ENCODE results near the gene EP400. TPM values are rescaled to one million over a fixed set of nuclear protein-coding genes. Genes with fewer than 3 reads are reported as not detected.
A peak's percentile ranks its signal among the peaks of the same experiment; 100 is the strongest.
"Not testable (repeated sequence)": the region's sequence is repeated elsewhere in the genome, so short reads cannot be mapped to it uniquely, and the experiment has no call there.

EP400 gene
- total RNA-seq, 1 donor, result 14.5 TPM

- TF ChIP-seq CTCF (IDR thresholded peaks at IDR 0.05; ENCODE audit: extremely low read depth, low read depth, low read length), result no peak
- H3K27ac ChIP-seq (ENCODE audit: low read depth, low read length), result no peak overlapping the region
- H3K4me3 ChIP-seq (ENCODE audit: insufficient read depth, low read length), result no peak overlapping the region
- H3K4me1 ChIP-seq (ENCODE audit: insufficient read depth, low read length), result peaks cover 10% of the 10 kb centered on the region
- H2AFZ ChIP-seq (ENCODE audit: low read length), result no peak overlapping the region
- no peak overlapping the region for H3K4me2 ChIP-seq (ENCODE audit: insufficient read depth, low read length)
- DNase-seq (ENCODE audit: insufficient read length, low spot score, missing footprints), result no peak
- peaks cover 61% of the 10 kb centered on the region for H4K20me1 ChIP-seq (ENCODE audit: insufficient read depth, low read length)
- no peaks in the 10 kb centered on the region for H3K27me3 ChIP-seq (ENCODE audit: insufficient read depth, low read length)
- no peaks in the 10 kb centered on the region for H3K9me3 ChIP-seq (ENCODE audit: low read depth, low read length)
- peaks cover 9% of the 10 kb centered on the region for H3K36me3 ChIP-seq (ENCODE audit: insufficient read depth, low read length)
- peaks cover 86% of the 10 kb centered on the region for H3K79me2 ChIP-seq (ENCODE audit: insufficient read depth, low read length)
These were observed 9.4 kb downstream of the EP400 start for GRCh38 chr12:131959116-131959515.

DNA sequence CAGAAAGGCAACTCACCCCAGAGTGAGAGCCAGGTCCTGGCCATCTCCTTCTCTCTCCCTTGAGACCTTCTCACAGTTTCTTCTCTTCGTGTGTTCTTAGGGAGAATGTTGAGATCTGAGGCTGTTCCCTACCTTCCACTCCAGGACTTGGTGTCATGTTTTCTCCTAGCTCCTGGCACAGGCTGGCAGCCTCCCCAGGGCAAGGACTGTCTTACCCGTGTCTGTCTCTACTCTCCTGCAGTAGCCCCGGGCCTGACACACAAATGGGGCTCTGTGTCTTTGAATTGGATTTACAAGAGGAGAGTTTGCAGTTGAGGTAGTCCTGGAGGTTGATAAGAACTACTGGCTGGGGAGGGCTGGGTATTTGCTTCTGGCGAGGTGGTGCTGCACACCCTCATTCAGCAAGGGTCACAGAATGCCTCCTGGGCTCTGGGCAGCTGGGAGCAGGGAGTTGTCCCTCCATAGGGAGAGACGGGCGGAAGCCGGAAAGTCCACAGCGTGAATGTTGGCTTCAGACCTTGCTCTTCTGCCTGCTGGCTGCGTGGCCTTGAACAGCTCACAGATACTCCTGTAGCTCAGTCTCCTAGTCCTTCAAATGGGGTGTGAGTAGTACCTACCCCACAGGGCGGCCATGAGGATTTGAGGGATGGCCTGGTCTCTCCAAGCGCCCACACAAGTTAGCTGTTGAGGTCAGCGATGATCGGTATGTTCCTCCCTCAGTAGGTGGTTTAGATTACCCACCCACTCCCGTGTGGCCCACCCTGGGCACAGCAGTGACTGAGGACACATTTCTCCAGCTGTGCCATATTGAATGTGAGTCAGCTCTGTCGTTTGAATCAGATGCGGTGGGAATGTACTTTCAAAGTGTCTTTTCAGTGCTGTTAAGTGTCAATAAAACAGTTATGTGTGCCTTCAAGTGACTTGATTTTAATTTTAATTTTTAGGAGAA is 10.2 kb downstream of the EP400 start:
- TF ChIP-seq CTCF (IDR thresholded peaks at IDR 0.05; ENCODE audit: extremely low read depth, low read depth, low read length), result no peak
- no peak overlapping the region for H2AFZ ChIP-seq (ENCODE audit: low read length)
- H3K4me2 ChIP-seq (ENCODE audit: insufficient read depth, low read length), result no peak overlapping the region
- no peak overlapping the region for H3K4me3 ChIP-seq (ENCODE audit: insufficient read depth, low read length)
- H4K20me1 ChIP-seq (ENCODE audit: insufficient read depth, low read length), result peaks cover 58% of the 10 kb centered on the region
- H3K9me3 ChIP-seq (ENCODE audit: low read depth, low read length), result no peaks in the 10 kb centered on the region
- peaks cover 85% of the 10 kb centered on the region for H3K79me2 ChIP-seq (ENCODE audit: insufficient read depth, low read length)
- H3K4me1 ChIP-seq (ENCODE audit: insufficient read depth, low read length), result peaks cover 13% of the 10 kb centered on the region
- DNase-seq (ENCODE audit: insufficient read length, low spot score, missing footprints), result peak; percentile 86
- H3K27me3 ChIP-seq (ENCODE audit: insufficient read depth, low read length), result no peaks in the 10 kb centered on the region
- H3K27ac ChIP-seq (ENCODE audit: low read depth, low read length), result no peak overlapping the region
- H3K36me3 ChIP-seq (ENCODE audit: insufficient read depth, low read length), result peaks cover 9% of the 10 kb centered on the region

- peaks cover 20% of the 10 kb centered on the region for H3K4me1 ChIP-seq (ENCODE audit: insufficient read depth, low read length)
These were observed 11.0 kb downstream of the EP400 start for GRCh38 chr12:131960590-131961325.

DNA sequence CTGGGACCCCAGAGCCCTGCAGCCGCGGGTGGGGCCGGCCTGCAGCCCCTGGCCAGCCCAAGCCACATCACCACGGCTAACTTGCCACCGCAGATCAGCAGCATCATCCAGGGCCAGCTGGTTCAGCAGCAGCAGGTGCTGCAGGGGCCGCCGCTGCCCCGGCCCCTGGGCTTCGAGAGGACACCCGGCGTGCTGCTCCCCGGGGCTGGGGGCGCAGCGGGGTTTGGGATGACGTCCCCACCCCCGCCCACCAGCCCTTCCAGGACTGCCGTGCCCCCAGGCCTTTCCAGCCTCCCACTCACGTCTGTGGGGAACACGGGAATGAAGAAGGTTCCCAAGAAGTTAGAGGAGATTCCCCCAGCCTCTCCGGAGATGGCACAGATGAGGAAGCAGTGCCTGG is 11.6 kb downstream of the EP400 start:
- not testable (repeated sequence) for H3K27ac ChIP-seq (ENCODE audit: low read depth, low read length); DNase-seq (ENCODE audit: insufficient read length, low spot score, missing footprints)

More at GRCh38 chr12:131960590-131961325, 11.0 kb downstream of the EP400 start:
- not testable (repeated sequence) for DNase-seq (ENCODE audit: insufficient read length, low spot score, missing footprints); H3K9me3 ChIP-seq (ENCODE audit: low read depth, low read length); H3K27me3 ChIP-seq (ENCODE audit: insufficient read depth, low read length); H2AFZ ChIP-seq (ENCODE audit: low read length); H3K4me2 ChIP-seq (ENCODE audit: insufficient read depth, low read length); H3K36me3 ChIP-seq (ENCODE audit: insufficient read depth, low read length); H3K4me3 ChIP-seq (ENCODE audit: insufficient read depth, low read length); H3K27ac ChIP-seq (ENCODE audit: low read depth, low read length)
- H4K20me1 ChIP-seq (ENCODE audit: insufficient read depth, low read length), result peaks cover 61% of the 10 kb centered on the region
- peaks cover 85% of the 10 kb centered on the region for H3K79me2 ChIP-seq (ENCODE audit: insufficient read depth, low read length)

More for the DNA sequence above, 11.6 kb downstream of the EP400 start:
- H3K4me3 ChIP-seq (ENCODE audit: insufficient read depth, low read length); H2AFZ ChIP-seq (ENCODE audit: low read length); H3K4me2 ChIP-seq (ENCODE audit: insufficient read depth, low read length); H3K9me3 ChIP-seq (ENCODE audit: low read depth, low read length); H3K36me3 ChIP-seq (ENCODE audit: insufficient read depth, low read length); H3K27me3 ChIP-seq (ENCODE audit: insufficient read depth, low read length): not testable (repeated sequence)
- Histone ChIP-seq H3K4me1 (ENCODE audit: insufficient read depth, low read length) (peaks cover 17% of the 10 kb centered on the region), H4K20me1 (ENCODE audit: insufficient read depth, low read length) (peaks cover 55% of the 10 kb centered on the region), H3K79me2 (ENCODE audit: insufficient read depth, low read length) (peaks cover 85% of the 10 kb centered on the region)
